ENCODE data around the gene PDS5B. TPM values are rescaled to one million over a fixed set of nuclear protein-coding genes. Genes with fewer than 3 reads are reported as not detected.

The PDS5B gene
- total RNA-seq, 1 experiment from 2014 or later = 61.2 TPM

DNA sequence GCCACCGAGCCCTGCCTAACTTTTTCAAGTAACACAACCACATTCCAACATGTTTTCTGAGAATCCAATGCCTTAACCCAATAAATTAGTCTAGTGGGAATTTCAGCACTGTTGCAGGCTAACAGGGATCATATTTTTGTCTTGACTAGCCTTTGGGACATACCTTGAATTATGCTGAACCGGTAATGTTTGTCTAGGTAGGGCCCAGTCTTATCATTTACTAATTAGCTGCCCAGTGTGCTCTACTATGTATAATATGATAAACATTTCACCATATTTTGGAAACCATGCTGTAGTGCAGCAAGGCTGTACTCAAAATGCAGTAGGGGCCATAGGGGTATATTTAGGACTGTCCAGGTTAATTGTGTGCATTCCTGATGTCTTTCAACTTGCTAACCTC lies 3.3 kb upstream of the PDS5B start:
- no peak overlapping the region for H3K4me2 ChIP-seq (ENCODE audit: low read depth, low read length, poor library complexity, severe bottlenecking)
- H3K27ac ChIP-seq (ENCODE audit: low read length) = no peak overlapping the region
- H3K79me2 ChIP-seq (ENCODE audit: low read length) = peaks cover 9% of the 10 kb centered on the region
- no peak overlapping the region for H3K9ac ChIP-seq (ENCODE audit: low read length)
- no peaks in the 10 kb centered on the region for H3K27me3 ChIP-seq (ENCODE audit: low read length)
- H4K20me1 ChIP-seq (ENCODE audit: insufficient read depth, low read depth, low read length) = peaks cover 5% of the 10 kb centered on the region; the same call in 1 of the 2 replicates
- H3K36me3 ChIP-seq (ENCODE audit: insufficient read depth, low read length) = no peaks in the 10 kb centered on the region
- no peak overlapping the region for H2AFZ ChIP-seq (ENCODE audit: low read length)
- peaks cover 13% of the 10 kb centered on the region for H3K4me1 ChIP-seq (ENCODE audit: low read length)
- no peaks in the 10 kb centered on the region for H3K9me2 ChIP-seq (replicated peaks; ENCODE audit: insufficient read depth, low read length)
- no peak overlapping the region for H3K4me3 ChIP-seq (ENCODE audit: low read length)
- H3K9me3 ChIP-seq (ENCODE audit: low read length) = no peaks in the 10 kb centered on the region; the same call in 1 of the 2 replicates
- DNase-seq = no peak

DNA sequence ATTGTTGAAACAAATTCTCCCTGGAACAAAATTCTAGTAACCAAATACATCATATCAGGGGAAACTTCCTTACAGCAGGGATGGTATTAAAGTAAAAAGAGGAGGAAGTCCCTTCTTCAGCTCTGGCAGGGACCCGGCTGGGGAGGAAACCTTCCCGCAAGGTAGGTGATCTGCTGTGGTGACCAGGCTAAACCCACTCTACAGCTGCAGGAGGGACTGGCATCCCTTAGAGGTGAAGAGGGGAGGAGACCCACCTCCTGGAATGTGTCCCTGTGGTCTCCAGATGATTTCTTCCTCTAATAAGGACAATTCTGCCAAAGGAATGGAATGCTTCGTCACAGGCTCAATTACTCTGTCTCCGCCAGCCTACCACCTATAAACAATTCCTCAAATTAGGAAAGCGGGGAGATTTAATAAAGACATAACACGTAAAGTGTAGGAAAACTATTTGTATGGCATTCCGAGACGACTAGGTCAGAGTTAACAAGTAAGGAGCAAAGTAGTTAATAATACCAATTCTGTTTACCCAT lies 637 bp upstream of the PDS5B start:
- Histone ChIP-seq H3K4me3 (ENCODE audit: low read length) (peak overlapping the region; percentile 71), H3K9me2 (replicated peaks; ENCODE audit: insufficient read depth, low read length) (no peaks in the 10 kb centered on the region), H3K36me3 (ENCODE audit: insufficient read depth, low read length) (no peaks in the 10 kb centered on the region), H3K4me2 (ENCODE audit: low read depth, low read length, poor library complexity, severe bottlenecking) (peak overlapping the region; percentile 97), H3K27me3 (ENCODE audit: low read length) (no peaks in the 10 kb centered on the region), H3K9ac (ENCODE audit: low read length) (peak overlapping the region; percentile 69), H2AFZ (ENCODE audit: low read length) (peak overlapping the region; percentile 100), H4K20me1 (ENCODE audit: insufficient read depth, low read depth, low read length) (peaks cover 18% of the 10 kb centered on the region), H3K79me2 (ENCODE audit: low read length) (peaks cover 35% of the 10 kb centered on the region), H3K27ac (ENCODE audit: low read length) (no peak overlapping the region), H3K4me1 (ENCODE audit: low read length) (peaks cover 37% of the 10 kb centered on the region), H3K9me3 (ENCODE audit: low read length) (no peaks in the 10 kb centered on the region)
- DNase-seq = peak; percentile 48

DNA sequence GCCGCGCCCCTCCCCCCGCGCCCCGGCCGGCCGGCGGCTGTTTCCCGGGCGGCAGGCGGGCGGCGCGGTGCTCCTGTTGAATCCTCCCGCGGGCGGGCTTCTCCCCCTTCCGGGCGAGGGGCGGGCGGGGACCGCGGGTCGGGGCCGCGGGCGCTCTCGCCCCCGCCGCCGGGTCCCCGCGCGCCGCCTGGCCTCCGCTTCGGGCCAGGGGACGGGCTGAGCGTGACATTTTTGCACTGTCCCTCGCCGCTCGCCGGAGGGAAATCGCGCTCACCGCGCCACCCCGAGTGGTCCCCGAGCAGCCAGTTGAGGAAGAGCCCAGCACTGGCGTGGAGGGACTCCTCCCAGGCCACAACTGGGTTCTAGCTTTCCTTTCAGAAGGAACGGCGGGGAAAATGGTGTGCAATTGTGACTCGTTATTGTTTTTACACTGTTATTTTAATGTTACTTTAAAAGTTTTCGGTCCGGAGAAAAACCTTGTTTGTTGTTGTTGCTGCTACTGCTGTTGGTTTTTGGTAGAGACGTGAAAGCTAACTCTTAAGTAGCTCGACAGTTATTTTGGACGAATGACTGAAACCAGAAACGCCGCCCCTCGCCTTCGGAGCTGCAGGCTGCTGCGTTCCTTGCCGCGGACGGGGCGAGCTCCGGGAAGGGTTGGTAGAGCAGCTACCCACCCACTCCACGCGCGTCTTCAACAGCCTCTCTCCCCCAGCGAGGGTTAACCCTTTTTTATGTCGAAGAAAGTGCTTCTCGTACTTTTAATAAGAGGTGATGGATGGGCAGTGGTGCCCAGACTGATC lies 959 bp downstream of the PDS5B start:
- peaks cover 50% of the 10 kb centered on the region for H3K79me2 ChIP-seq (ENCODE audit: low read length)
- H3K9me3 ChIP-seq (ENCODE audit: low read length) = no peaks in the 10 kb centered on the region
- no peak overlapping the region for H2AFZ ChIP-seq (ENCODE audit: low read length)
- H4K20me1 ChIP-seq (ENCODE audit: insufficient read depth, low read depth, low read length) = peaks cover 18% of the 10 kb centered on the region
- no peaks in the 10 kb centered on the region for H3K27me3 ChIP-seq (ENCODE audit: low read length)
- H3K9ac ChIP-seq (ENCODE audit: low read length) = peak overlapping the region; percentile 81
- no peaks in the 10 kb centered on the region for H3K36me3 ChIP-seq (ENCODE audit: insufficient read depth, low read length)
- peaks cover 37% of the 10 kb centered on the region for H3K4me1 ChIP-seq (ENCODE audit: low read length)
- peak; percentile 86 for DNase-seq
- H3K4me2 ChIP-seq (ENCODE audit: low read depth, low read length, poor library complexity, severe bottlenecking) = peak overlapping the region; percentile 84
- H3K27ac ChIP-seq (ENCODE audit: low read length) = peak overlapping the region; percentile 64
- H3K9me2 ChIP-seq (replicated peaks; ENCODE audit: insufficient read depth, low read length) = no peaks in the 10 kb centered on the region
- H3K4me3 ChIP-seq (ENCODE audit: low read length) = peak overlapping the region; percentile 90

DNA sequence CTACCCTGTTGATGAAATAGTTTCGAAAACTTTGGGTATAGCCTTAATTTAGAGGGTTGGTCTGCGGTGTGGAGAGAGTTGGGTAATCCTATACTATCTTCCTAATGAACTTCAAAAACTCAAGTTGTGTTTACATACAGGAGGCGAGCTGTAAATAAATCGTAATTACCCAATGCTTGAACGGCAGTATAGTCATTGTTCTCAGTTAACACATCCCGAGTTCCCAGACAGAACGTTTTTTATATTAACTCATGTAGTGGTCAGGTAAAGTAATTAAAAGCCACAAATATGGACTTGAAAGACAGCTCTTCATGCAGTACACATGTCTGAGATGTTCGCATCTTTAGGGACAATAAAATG lies 1.5 kb downstream of the PDS5B start:
- Histone ChIP-seq H3K27me3 (ENCODE audit: low read length) (no peaks in the 10 kb centered on the region), H3K36me3 (ENCODE audit: insufficient read depth, low read length) (no peaks in the 10 kb centered on the region), H3K9me2 (replicated peaks; ENCODE audit: insufficient read depth, low read length) (no peaks in the 10 kb centered on the region), H3K4me3 (ENCODE audit: low read length) (peak overlapping the region; percentile 90), H2AFZ (ENCODE audit: low read length) (no peak overlapping the region), H3K79me2 (ENCODE audit: low read length) (peaks cover 56% of the 10 kb centered on the region), H3K4me1 (ENCODE audit: low read length) (peaks cover 37% of the 10 kb centered on the region), H3K4me2 (ENCODE audit: low read depth, low read length, poor library complexity, severe bottlenecking) (peak overlapping the region; percentile 84), H4K20me1 (ENCODE audit: insufficient read depth, low read depth, low read length) (peaks cover 18% of the 10 kb centered on the region), H3K27ac (ENCODE audit: low read length) (peak overlapping the region; percentile 64), H3K9ac (ENCODE audit: low read length) (peak overlapping the region; percentile 81), H3K9me3 (ENCODE audit: low read length) (no peaks in the 10 kb centered on the region)
- peak; percentile 44 for DNase-seq

DNA sequence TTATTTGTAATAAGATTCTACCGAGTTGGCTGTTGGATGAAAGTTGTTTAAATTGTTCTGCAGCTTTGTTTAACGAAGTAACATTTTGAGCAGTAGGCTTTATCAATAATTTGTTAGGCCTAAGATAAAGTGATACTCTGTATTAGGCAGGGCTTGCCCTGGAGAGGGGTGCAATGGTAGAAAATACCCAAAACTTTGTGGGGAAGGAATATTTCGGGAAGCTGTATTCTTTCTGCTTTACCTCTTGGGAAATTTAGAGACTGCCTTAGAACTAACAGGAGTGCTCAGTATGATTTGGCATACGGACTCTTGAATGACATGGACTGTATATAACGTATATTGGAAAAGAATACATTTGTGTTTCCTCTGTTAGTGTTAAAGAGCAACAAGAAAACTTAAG lies 2.5 kb downstream of the PDS5B start:
- Histone ChIP-seq H3K9me3 (ENCODE audit: low read length) (no peaks in the 10 kb centered on the region), H3K4me1 (ENCODE audit: low read length) (peaks cover 41% of the 10 kb centered on the region), H3K4me3 (ENCODE audit: low read length) (peak overlapping the region; percentile 90), H3K4me2 (ENCODE audit: low read depth, low read length, poor library complexity, severe bottlenecking) (peak overlapping the region; percentile 84), H3K36me3 (ENCODE audit: insufficient read depth, low read length) (no peaks in the 10 kb centered on the region), H3K9ac (ENCODE audit: low read length) (peak overlapping the region; percentile 81), H2AFZ (ENCODE audit: low read length) (no peak overlapping the region), H3K27me3 (ENCODE audit: low read length) (no peaks in the 10 kb centered on the region), H3K27ac (ENCODE audit: low read length) (peak overlapping the region; percentile 64; the same call in 1 of the 2 replicates), H4K20me1 (ENCODE audit: insufficient read depth, low read depth, low read length) (peaks cover 18% of the 10 kb centered on the region), H3K79me2 (ENCODE audit: low read length) (peaks cover 66% of the 10 kb centered on the region), H3K9me2 (replicated peaks; ENCODE audit: insufficient read depth, low read length) (no peaks in the 10 kb centered on the region)
- peak; percentile 46 for DNase-seq

DNA sequence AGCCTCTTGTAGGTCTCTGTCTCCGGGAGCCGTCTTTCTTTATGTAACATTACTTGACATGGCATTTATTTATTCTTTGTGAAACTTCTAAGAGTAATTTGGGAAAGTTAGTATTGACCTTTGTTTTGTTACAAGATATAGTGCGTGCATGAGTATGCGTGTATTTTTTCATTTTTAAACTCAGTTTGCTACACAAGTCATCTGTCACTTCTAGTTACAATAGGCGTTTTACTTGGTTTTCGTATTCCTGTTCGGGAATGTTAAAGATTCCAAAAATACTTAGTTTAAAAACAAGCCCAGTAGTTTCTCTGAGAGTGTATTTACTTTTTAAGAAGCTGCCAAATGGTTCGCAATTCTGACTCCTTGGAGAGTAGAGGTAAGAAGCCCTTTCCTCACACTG lies 3.2 kb downstream of the PDS5B start:
- no peak for DNase-seq
- peaks cover 73% of the 10 kb centered on the region for H3K79me2 ChIP-seq (ENCODE audit: low read length)
- peaks cover 18% of the 10 kb centered on the region for H4K20me1 ChIP-seq (ENCODE audit: insufficient read depth, low read depth, low read length)
- H3K9me3 ChIP-seq (ENCODE audit: low read length) = no peaks in the 10 kb centered on the region
- H3K4me2 ChIP-seq (ENCODE audit: low read depth, low read length, poor library complexity, severe bottlenecking) = peak overlapping the region; percentile 84
- H3K4me3 ChIP-seq (ENCODE audit: low read length) = peak overlapping the region; percentile 90; the same call in 1 of the 2 replicates
- H3K27ac ChIP-seq (ENCODE audit: low read length) = no peak overlapping the region
- H3K9me2 ChIP-seq (replicated peaks; ENCODE audit: insufficient read depth, low read length) = no peaks in the 10 kb centered on the region
- H3K36me3 ChIP-seq (ENCODE audit: insufficient read depth, low read length) = no peaks in the 10 kb centered on the region
- no peak overlapping the region for H3K9ac ChIP-seq (ENCODE audit: low read length)
- H3K27me3 ChIP-seq (ENCODE audit: low read length) = no peaks in the 10 kb centered on the region
- peaks cover 48% of the 10 kb centered on the region for H3K4me1 ChIP-seq (ENCODE audit: low read length)
- H2AFZ ChIP-seq (ENCODE audit: low read length) = no peak overlapping the region

DNA sequence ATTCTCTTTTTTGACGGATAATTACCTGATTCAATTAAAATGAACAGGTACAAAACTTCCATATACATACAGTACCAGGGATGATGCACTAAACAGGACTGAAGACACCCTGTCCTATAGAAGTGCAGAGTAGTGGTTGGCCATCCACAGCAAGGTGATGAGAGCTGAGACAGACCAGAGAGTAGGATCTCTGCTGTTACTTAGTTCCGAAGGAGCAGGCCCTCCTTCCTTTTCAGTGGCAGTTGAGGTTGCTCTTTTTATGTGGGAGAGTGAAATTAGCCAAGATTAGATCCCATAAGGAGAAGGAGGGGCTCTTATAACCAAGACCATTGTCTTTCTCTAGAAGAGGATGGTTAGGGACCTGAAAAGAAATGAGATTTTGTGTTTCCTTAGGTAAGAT lies 4.0 kb downstream of the PDS5B start:
- H3K27ac ChIP-seq (ENCODE audit: low read length) = no peak overlapping the region
- no peak overlapping the region for H3K4me3 ChIP-seq (ENCODE audit: low read length)
- peak overlapping the region; percentile 21 for H3K9ac ChIP-seq (ENCODE audit: low read length)
- H3K9me2 ChIP-seq (replicated peaks; ENCODE audit: insufficient read depth, low read length) = no peaks in the 10 kb centered on the region
- H3K79me2 ChIP-seq (ENCODE audit: low read length) = peaks cover 81% of the 10 kb centered on the region
- DNase-seq = no peak
- no peaks in the 10 kb centered on the region for H3K9me3 ChIP-seq (ENCODE audit: low read length)
- no peak overlapping the region for H2AFZ ChIP-seq (ENCODE audit: low read length)
- H3K27me3 ChIP-seq (ENCODE audit: low read length) = no peaks in the 10 kb centered on the region
- peaks cover 18% of the 10 kb centered on the region for H4K20me1 ChIP-seq (ENCODE audit: insufficient read depth, low read depth, low read length)
- H3K4me2 ChIP-seq (ENCODE audit: low read depth, low read length, poor library complexity, severe bottlenecking) = peak overlapping the region; percentile 84
- H3K36me3 ChIP-seq (ENCODE audit: insufficient read depth, low read length) = no peaks in the 10 kb centered on the region
- peaks cover 47% of the 10 kb centered on the region for H3K4me1 ChIP-seq (ENCODE audit: low read length)

DNA sequence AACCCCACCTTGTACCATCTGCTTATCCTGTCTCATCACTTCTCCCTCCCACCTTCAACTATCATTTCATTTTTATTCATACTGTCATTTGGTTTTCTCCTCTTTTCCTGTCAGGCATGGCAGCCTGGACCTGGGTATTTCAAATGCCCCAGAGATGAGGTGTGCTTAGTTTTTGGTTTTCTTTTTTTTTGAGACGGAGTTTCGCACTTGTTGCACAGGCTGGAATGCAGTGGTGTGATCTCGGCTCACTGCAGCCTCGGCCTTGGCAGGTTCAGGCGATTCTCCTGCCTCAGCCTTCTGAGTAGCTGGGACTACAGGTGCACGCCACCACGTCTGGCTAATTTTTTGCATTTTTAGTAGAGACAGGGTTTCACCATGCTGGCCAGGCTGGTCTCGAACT lies 5.8 kb downstream of the PDS5B start:
- Histone ChIP-seq H3K27ac (ENCODE audit: low read length) (no peak overlapping the region), H3K4me3 (ENCODE audit: low read length) (no peak overlapping the region), H3K4me2 (ENCODE audit: low read depth, low read length, poor library complexity, severe bottlenecking) (no peak overlapping the region), H3K9ac (ENCODE audit: low read length) (no peak overlapping the region), H3K9me3 (ENCODE audit: low read length) (no peaks in the 10 kb centered on the region), H2AFZ (ENCODE audit: low read length) (no peak overlapping the region), H3K36me3 (ENCODE audit: insufficient read depth, low read length) (no peaks in the 10 kb centered on the region; the same call in 1 of the 2 replicates), H3K4me1 (ENCODE audit: low read length) (peaks cover 42% of the 10 kb centered on the region), H4K20me1 (ENCODE audit: insufficient read depth, low read depth, low read length) (peaks cover 18% of the 10 kb centered on the region), H3K27me3 (ENCODE audit: low read length) (no peaks in the 10 kb centered on the region), H3K79me2 (ENCODE audit: low read length) (peaks cover 99% of the 10 kb centered on the region), H3K9me2 (replicated peaks; ENCODE audit: insufficient read depth, low read length) (no peaks in the 10 kb centered on the region)
- DNase-seq = no peak
